Right cardiac atrium (tissue), 5 donors: Measurements from ENCODE around the gene PLCD4. TPM values are rescaled to one million over a fixed set of nuclear protein-coding genes. Genes with fewer than 3 reads are reported as not detected.
A peak's percentile ranks its signal among the peaks of the same experiment; 100 is the strongest.

Source experiments
- ATAC-seq, 2 donors: fragments of 200-7000 bp; cut with Tn5 transposase; one replicate each; pipeline versions ENCODE4 v1.8.0 to v1.9.1; 2020; ENCODE audit warnings: moderate library complexity in 2 of 2, mild to moderate bottlenecking in 1 of 2
- DNase-seq, 3 donors: peaks; one replicate each; pipeline ENCODE4 v3.0.0-alpha.2; 2020
- H3K27ac ChIP-seq: one replicate; pipeline ENCODE4 v1.5.1; 2013; ENCODE audit warnings: mild to moderate bottlenecking, low read length, control low read depth, moderate library complexity
- H3K27me3 ChIP-seq: one replicate; pipeline ENCODE4 v1.6.1; 2013; ENCODE audit not compliant: control insufficient read depth, insufficient read depth
- H3K4me1 ChIP-seq: one replicate; pipeline ENCODE4 v1.6.1; 2013; ENCODE audit warnings: low read length; ENCODE audit not compliant: control insufficient read depth, insufficient read depth
- H3K4me3 ChIP-seq: one replicate; pipeline ENCODE4 v1.5.1; 2013; ENCODE audit warnings: low read length, control low read depth
- H3K9me3 ChIP-seq: one replicate; pipeline ENCODE4 v1.6.1; 2013; ENCODE audit warnings: low read length; ENCODE audit not compliant: control insufficient read depth
- WGBS: extraction: QIAGEN DNeasy Blood & Tissue Kit; methylation state at CpG from one replicate; pipeline ENCODE4 v1.1.7; 2013; 5-methylcytosine and 5-hydroxymethylcytosine counted together
- intact Hi-C, 4 donors: fragments of 100-400 bp; cut with DNase I; formaldehyde crosslinking; loops; one replicate each; pipeline versions ENCODE4 v1.11.0 to v1.14.0; 2022 to 2023
- long read RNA-seq, 4 donors: library from polyadenylated mRNA; unstranded; transcript quantifications; one replicate each; pipeline ENCODE4 v2.0.0, GENCODE V29; 2020 to 2021
- polyA plus RNA-seq: library from polyadenylated mRNA; stranded (reverse); fragments of 200-250 nt; gene quantifications from one replicate; pipeline ENCODE4 v1.2.3, GENCODE V29; 2013
- total RNA-seq, 4 donors: library from RNA; stranded (reverse); fragmentation: NEBNext Ultra II Directional; extraction: Animal tissue kit (Norgen Biotek cat#: 25700); gene quantifications; one replicate each; pipeline ENCODE4 v1.2.1, GENCODE V29; 2021
- donor health status: healthy with polysubstance abuse.
- donor health status: DM: no; HTN: yes; CAD: no.
- donor health status: DM: no; HTN: no; CAD: no.
- donor health status: DM: no; HTN: yes; CAD: no; lungs with severe emphysema.
- donor health status: DM: yes; HTN: yes; CAD: no.

PLCD4 gene
- total RNA-seq (1 to 10 TPM in 1 of 4 donors, under 1 TPM in 3; 0.53 to 1.3 (median 0.88) TPM), polyA plus RNA-seq (0.48 TPM)
- long read RNA-seq, donor 1, partial matches to known transcripts, result 1 of 2 reads
- long read RNA-seq, donor 1, other reads (novel, unspliced or antisense), result 0 of 2 reads
- long read RNA-seq, donor 2, result 0 reads
- long read RNA-seq, donor 3, result 0 reads
- long read RNA-seq, donor 4, partial matches to known transcripts, result 0 of 1 reads
- long read RNA-seq, donor 4, other reads (novel, unspliced or antisense), result 0 of 1 reads

DNA sequence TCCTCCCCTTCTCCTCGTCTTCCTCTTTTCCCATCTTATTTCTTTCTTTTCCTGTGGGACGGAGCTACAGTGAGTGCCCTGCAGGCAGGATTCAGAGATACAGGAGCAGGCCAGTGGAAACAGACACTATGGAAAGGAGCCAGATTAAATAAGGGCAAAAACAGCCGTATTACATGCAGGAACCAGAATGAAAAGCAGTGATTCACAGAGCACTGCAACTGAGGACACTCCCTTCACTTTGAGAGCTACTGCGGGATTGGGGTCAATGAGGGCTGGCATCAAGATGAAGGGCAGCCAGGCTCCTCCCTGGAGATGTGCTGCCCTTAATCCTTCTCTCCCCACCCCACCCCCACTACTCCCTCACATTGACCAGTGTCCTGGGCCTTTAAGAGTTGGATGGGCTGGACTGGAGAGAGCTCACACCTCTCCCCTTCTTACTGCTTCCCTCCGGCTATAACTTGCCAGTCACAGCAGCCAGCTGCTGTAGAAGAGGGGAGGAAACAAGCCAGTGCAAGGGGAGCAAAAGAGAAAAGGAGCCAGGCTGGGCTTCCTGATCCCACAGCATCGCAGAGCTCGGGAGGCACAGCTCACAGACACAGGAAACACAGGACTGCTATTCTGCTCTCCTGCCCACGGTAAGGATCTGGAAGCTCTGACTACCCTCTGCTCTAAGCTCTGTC lies at the start of gene PLCD4:
Gene PLCD4, plus strand, starts transcription at position 464 of the 680 bp plus-strand sequence. CDS start 7,841 bp downstream, outside the sequence.
- ATAC-seq (peak; percentile 85 to 94), DNase-seq (peak in 2 of 3 donors; percentile 44)
- peaks cover 7% of the 10 kb centered on the region for H3K4me1 ChIP-seq
- intact Hi-C loops, result no loop called here
- no peaks in the 10 kb centered on the region for H3K27me3 ChIP-seq
- H3K4me3 ChIP-seq, result no peak within 1 kb of the TSS
- WGBS, result 11% methylated on average over 8 of the region's 8 CpGs
- H3K27ac ChIP-seq, result no peak within 1 kb of the TSS
- no peaks in the 10 kb centered on the region for H3K9me3 ChIP-seq

DNA sequence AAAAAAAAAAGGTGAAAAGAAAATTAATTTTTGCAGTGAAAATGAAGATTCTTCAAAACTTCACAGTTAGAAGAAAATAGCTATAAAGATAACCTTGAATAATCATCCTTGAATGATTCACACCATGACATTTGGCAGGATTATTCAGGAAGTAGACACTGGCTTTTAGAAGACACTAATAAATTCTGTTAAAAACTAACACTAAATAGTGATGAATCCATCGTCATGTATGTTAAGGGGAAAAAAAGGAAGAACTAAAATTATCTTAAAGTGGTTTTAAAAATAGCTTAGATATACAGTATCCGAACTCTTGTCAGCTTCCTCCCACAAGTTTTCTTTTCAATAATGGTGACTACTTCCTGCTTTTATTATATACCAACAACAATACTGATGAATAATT lies 49.8 kb upstream of the PLCD4 start:
- 26% methylated on average over 2 of the region's 2 CpGs for WGBS
- Histone ChIP-seq H3K4me1 (no peaks in the 10 kb centered on the region), H3K27me3 (no peaks in the 10 kb centered on the region), H3K4me3 (no peak overlapping the region), H3K9me3 (no peaks in the 10 kb centered on the region), H3K27ac (no peak overlapping the region)
- ATAC-seq (no peak), DNase-seq (no peak)
- intact Hi-C loops, result no loop called here

DNA sequence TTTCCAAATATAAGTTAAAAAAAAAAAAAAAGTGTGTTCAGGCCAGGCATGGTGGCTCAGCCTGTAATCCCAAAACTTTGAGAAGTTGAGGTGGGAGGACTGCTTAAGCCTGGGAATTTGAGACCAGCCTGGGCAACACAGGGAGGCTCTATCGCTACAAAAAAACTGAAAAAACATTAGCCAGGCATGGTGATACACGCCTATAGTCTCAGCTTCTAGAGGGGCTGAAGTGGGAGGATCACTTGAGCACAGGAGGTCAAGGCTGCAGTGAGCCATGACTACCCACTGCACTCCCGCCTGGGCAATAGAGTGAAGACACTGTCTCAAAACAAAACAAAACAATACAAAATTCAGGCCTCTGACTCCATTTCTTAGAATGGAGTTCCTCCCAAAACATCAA lies 48.7 kb upstream of the PLCD4 start:
- no peaks in the 10 kb centered on the region for H3K27me3 ChIP-seq
- no peak overlapping the region for H3K4me3 ChIP-seq
- H3K9me3 ChIP-seq, result no peaks in the 10 kb centered on the region
- H3K4me1 ChIP-seq, result no peaks in the 10 kb centered on the region
- 89% methylated on average over 3 of the region's 3 CpGs for WGBS
- no peak for ATAC-seq
- H3K27ac ChIP-seq, result no peak overlapping the region
- intact Hi-C loops, result no loop called here
- DNase-seq, result no peak

DNA sequence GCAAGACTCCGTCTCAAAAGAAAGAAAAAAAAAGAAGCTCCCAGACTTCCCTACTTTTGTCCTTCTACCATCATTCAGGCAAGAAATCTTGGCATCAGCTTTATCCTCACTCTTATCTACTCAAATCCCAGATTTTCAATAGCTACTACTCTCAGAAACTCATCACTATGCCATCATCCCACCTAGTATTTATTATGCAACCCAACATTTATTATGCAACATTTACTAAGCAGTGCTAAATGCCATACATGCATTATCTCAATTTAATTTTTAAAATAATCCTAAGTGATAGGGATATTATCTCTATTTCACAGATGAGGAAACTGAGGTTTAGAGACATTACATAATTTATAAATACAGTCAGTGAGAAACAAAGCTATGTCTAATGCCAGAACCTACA lies 43.6 kb upstream of the PLCD4 start:
- 89% methylated on average over 1 of the region's 1 CpG for WGBS
- no peaks in the 10 kb centered on the region for H3K4me1 ChIP-seq
- H3K27ac ChIP-seq, result no peak overlapping the region
- no peak overlapping the region for H3K4me3 ChIP-seq
- no peak for ATAC-seq
- DNase-seq, result no peak
- no peaks in the 10 kb centered on the region for H3K9me3 ChIP-seq
- no peaks in the 10 kb centered on the region for H3K27me3 ChIP-seq
- intact Hi-C loops, result no loop called here

DNA sequence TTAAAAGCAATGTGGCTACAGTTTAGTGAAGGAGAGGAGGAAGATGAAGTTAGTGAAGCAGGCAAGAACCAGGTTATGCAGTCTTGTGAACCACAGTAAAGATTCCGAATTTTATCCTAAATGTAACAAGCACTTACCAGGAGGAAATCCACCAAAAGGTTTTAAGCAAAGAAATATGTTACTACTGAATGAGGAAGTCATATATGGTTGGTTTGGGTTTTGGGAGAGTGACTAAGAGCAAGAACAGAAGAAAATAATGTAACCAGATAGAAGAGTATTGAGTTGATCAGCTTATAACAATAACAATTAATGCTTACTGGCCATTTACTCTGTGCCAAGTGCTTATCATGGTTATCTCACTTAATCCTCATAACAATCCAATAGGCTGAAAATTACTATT lies 41.4 kb upstream of the PLCD4 start:
- Histone ChIP-seq H3K4me1 (peaks cover 4% of the 10 kb centered on the region), H3K27ac (no peak overlapping the region), H3K4me3 (no peak overlapping the region), H3K27me3 (no peaks in the 10 kb centered on the region), H3K9me3 (no peaks in the 10 kb centered on the region)
- ATAC-seq, result no peak
- WGBS, result 85% methylated on average over 1 of the region's 1 CpG
- intact Hi-C loops, result no loop called here
- DNase-seq, result no peak

DNA sequence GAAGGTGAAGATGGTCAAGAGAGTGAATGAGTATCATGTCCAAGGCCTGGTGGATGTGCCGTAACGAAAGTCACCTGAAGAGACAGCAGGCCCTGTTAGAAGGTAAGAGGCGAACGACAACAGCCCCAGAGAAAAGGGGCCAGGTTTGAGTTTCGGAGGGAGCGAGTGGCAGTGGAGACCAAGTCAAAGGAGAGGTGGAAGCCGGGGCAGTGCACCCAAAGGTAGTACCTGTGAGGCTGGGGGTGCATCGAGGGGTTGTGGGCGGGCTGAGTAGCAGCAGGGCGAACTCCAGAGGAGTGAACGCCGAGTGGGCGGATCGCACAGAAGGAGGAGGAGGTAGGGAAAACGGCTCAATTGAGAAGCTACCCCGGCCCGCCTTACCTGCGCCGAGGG lies 39.9 kb upstream of the PLCD4 start:
- Histone ChIP-seq H3K27me3 (no peaks in the 10 kb centered on the region), H3K9me3 (no peaks in the 10 kb centered on the region), H3K27ac (peak overlapping the region; percentile 94), H3K4me3 (peak overlapping the region; percentile 75), H3K4me1 (peaks cover 4% of the 10 kb centered on the region)
- WGBS, result under 1% methylated on average over 19 of the region's 19 CpGs
- peak; percentile 45 to 62 for ATAC-seq
- intact Hi-C loops, result no loop called here
- DNase-seq, result no peak

DNA sequence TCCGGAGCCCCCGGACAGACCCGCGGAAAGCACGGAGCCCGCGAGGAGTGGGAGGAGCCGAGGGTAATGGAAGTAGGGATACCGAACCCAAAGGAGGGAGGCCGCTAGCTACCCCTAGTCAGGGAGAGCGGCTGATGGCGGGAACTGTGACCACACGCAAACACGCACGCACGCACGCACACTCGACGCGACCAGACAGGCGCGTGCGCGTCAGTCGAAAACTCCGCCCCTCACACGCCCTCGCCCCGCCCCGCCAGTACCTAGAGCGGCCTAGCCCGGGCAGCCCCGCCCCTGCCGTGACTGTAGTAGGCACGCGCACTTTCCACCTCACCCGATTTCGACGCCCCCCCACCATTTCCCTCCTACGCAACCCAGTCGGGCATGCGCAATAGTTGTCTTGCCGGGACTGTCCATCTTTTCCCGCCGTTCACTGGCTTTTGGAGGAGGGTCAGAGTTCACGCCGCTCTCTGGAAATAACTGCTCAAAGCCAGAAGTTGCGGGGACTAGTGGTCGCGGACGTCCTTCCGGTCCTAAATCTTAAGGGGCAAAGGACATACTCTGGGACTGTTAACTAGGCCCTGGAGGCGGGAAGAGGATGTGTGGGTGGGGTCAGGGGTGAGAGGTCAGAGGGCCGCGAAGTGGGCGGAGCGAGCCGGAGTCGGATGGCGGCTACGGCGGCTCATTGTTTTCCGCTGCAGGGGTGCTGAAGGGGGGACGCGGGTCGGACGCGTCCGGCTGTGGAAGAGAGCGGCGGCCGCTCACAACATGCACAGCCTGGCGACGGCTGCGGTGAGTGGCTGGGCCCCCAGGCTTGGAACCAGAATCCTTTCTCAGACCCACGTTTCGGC lies 39.3 kb upstream of the PLCD4 start, which contains the start of the genes CNOT9 and USP37:
Gene CNOT9, plus strand, starts transcription at position 650 of the 848 bp plus-strand sequence. Its CDS starts 116 bp downstream, at position 766.
Gene USP37, minus strand, starts transcription at position 162 of the 848 bp plus-strand sequence. CDS start 9,698 bp downstream, outside the sequence.
- DNase-seq, result peak; percentile 100
- H3K27ac ChIP-seq, result peak within 1 kb of the TSS; percentile 94
- peak; percentile 98 to 99 for ATAC-seq
- peak within 1 kb of the TSS; percentile 90 for H3K4me3 ChIP-seq
- intact Hi-C loops, result no loop called here
- WGBS, result under 1% methylated on average over 77 of the region's 77 CpGs
- H3K4me1 ChIP-seq, result peaks cover 4% of the 10 kb centered on the region
- no peaks in the 10 kb centered on the region for H3K27me3 ChIP-seq
- H3K9me3 ChIP-seq, result no peaks in the 10 kb centered on the region

DNA sequence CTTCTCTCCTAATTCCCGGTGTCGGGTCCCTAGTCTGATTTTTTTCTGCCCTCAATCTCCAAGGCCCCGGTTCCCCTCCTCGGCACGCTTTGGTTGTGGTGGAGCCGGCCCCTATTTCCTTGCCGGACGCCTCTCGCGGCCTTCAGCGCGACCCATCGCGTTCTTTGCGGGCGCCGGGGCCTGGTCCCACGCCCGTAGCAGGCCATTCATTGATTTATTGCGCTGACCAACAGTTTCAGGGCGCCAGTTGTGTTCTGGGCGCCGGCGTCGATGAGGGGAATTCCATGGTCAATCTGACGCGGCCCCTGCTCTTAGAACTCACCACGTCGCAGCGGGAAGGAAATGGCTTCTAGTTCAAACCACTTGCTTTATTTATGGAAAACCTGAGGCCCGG lies 38.7 kb upstream of the PLCD4 start:
- H3K9me3 ChIP-seq, result no peaks in the 10 kb centered on the region
- H3K4me1 ChIP-seq, result peaks cover 4% of the 10 kb centered on the region
- H3K27ac ChIP-seq, result peak overlapping the region; percentile 93
- ATAC-seq (peak; percentile 7 to 26), DNase-seq (peak in 1 of 3 donors; percentile 74)
- H3K27me3 ChIP-seq, result no peaks in the 10 kb centered on the region
- intact Hi-C loops, result no loop called here
- peak overlapping the region; percentile 90 for H3K4me3 ChIP-seq
- WGBS, result under 1% methylated on average over 31 of the region's 31 CpGs

DNA sequence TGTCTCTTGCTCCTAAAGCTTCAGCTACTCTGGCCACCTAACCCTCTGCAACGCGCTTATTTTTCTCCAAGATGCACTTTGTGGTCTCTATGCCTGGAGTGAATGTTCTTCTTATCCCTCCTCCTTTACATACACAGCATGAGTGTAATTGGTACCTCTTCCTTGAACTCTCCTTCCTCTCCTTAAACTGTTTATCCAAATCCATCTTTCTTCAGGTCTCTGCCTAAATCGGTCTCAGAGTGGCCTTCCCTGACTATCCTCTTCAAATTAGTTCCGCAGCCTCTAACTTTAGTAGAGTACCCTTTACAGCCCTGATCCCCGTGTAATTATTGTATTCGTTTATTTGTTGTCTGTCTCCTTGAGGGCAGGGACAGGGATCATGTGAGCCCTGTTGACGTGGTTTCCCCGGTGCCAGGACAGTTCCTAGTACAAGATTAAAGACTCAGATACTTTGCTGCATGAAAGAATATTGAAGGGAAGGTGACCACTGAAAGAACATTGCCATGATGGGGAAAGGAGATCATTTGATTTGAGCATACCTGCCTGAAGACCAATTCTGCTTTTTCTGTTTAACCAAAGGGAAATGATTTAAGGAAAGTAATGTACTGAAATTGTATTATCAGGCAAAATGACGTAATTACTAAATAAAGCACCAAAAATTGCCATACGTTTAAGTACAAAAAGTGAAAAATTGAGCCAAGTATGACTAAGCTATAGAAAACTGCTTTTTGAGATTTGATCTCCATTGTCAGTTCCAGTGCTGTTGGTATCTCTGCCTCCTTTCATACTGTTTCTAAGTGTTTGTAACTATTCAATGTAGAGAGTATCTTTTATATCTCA lies 37.8 kb upstream of the PLCD4 start:
- H3K27ac ChIP-seq, result peak overlapping the region; percentile 76
- intact Hi-C loops, result no loop called here
- 4% methylated on average over 10 of the region's 10 CpGs for WGBS
- no peaks in the 10 kb centered on the region for H3K27me3 ChIP-seq
- H3K4me3 ChIP-seq, result peak overlapping the region; percentile 90
- H3K9me3 ChIP-seq, result no peaks in the 10 kb centered on the region
- no peak for DNase-seq
- ATAC-seq, result no peak
- H3K4me1 ChIP-seq, result peaks cover 4% of the 10 kb centered on the region

DNA sequence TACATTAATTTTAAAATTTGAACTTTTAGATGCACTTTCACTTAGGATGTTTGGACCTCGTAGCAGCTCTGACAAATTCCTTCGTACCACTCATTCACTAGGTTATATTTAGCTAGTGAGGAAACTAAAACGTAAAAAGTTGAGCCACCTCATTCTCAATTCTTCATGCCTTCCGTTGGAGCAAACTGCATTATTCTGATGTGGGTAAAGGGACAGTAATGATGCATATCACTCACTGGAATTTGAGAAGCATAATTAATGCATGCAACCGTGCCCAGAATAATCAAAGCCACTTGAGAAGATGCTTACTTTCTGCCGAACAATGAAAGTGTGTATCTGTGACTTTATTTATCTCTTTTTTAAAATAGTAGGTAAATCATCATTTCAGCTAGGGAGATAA lies 36.8 kb upstream of the PLCD4 start:
- peaks cover 4% of the 10 kb centered on the region for H3K4me1 ChIP-seq
- H3K9me3 ChIP-seq, result no peaks in the 10 kb centered on the region
- peak overlapping the region; percentile 90 for H3K4me3 ChIP-seq
- H3K27ac ChIP-seq, result peak overlapping the region; percentile 71
- ATAC-seq (no peak), DNase-seq (no peak)
- H3K27me3 ChIP-seq, result no peaks in the 10 kb centered on the region
- 15% methylated on average over 6 of the region's 6 CpGs for WGBS
- intact Hi-C loops, result no loop called here
